ENCODE data around the gene DTNBP1.

The DTNBP1 gene

GRCh38 chr6:15598273-15598798, 64.5 kb downstream of the DTNBP1 start:
- Histone ChIP-seq H3K4me2 (ENCODE audit: low read length) (no peak overlapping the region), H3K79me2 (ENCODE audit: control insufficient read depth, insufficient read depth, low read length) (no peaks in the 10 kb centered on the region), H2BK120ac (ENCODE audit: low read depth, low read length) (no peak overlapping the region), H3K4ac (ENCODE audit: low read depth, low read length) (no peak overlapping the region), H3K56ac (ENCODE audit: low read length) (no peak overlapping the region), H3K4me3 (ENCODE audit: low read length) (no peak overlapping the region), H3K79me1 (ENCODE audit: low read length) (no peaks in the 10 kb centered on the region), H2BK5ac (ENCODE audit: low read length) (no peak overlapping the region), H4K5ac (ENCODE audit: low read length) (no peak overlapping the region), H3K23ac (ENCODE audit: low read length) (no peak overlapping the region), H4K8ac (ENCODE audit: low read depth, low read length) (no peak overlapping the region), H3K9ac (ENCODE audit: low read length) (no peak overlapping the region), H3K36me3 (ENCODE audit: control insufficient read depth, insufficient read depth, low read length) (no peaks in the 10 kb centered on the region), H2AK5ac (ENCODE audit: low read length) (no peak overlapping the region), H3K27ac (ENCODE audit: low read depth, low read length) (no peak overlapping the region), H3K18ac (ENCODE audit: low read length) (no peak overlapping the region), H3K4me1 (ENCODE audit: control insufficient read depth, low read depth, low read length) (no peaks in the 10 kb centered on the region), H2BK15ac (replicated peaks; ENCODE audit: low read depth) (no peak overlapping the region), H3K27me3 (ENCODE audit: insufficient read depth, low read length, poor library complexity) (no peaks in the 10 kb centered on the region)
- no peak for DNase-seq
- no CpG with 5 or more reads among the region's 1 CpG for WGBS (ENCODE audit: extremely low coverage, insufficient coverage, low lambda C conversion rate)

- no peak overlapping the region for H3K4ac ChIP-seq (ENCODE audit: low read depth, low read length)
- no peak overlapping the region for H3K23ac ChIP-seq (ENCODE audit: low read length)
- H4K5ac ChIP-seq (ENCODE audit: low read length): no peak overlapping the region
- H3K4me1 ChIP-seq (ENCODE audit: control insufficient read depth, low read depth, low read length): no peaks in the 10 kb centered on the region
- H3K79me2 ChIP-seq (ENCODE audit: control insufficient read depth, insufficient read depth, low read length): no peaks in the 10 kb centered on the region
- no peak overlapping the region for H2AK5ac ChIP-seq (ENCODE audit: low read length)
- H3K56ac ChIP-seq (ENCODE audit: low read length): no peak overlapping the region
- no peak overlapping the region for H3K18ac ChIP-seq (ENCODE audit: low read length)
- no peak overlapping the region for H2BK15ac ChIP-seq (replicated peaks; ENCODE audit: low read depth)
- peak; percentile 11 for DNase-seq
- no peak overlapping the region for H3K4me3 ChIP-seq (ENCODE audit: low read length)
- no peaks in the 10 kb centered on the region for H3K79me1 ChIP-seq (ENCODE audit: low read length)
- H3K27ac ChIP-seq (ENCODE audit: low read depth, low read length): no peak overlapping the region
- H4K8ac ChIP-seq (ENCODE audit: low read depth, low read length): no peak overlapping the region
- H3K9ac ChIP-seq (ENCODE audit: low read length): no peak overlapping the region
- H3K27me3 ChIP-seq (ENCODE audit: insufficient read depth, low read length, poor library complexity): no peaks in the 10 kb centered on the region
- H2BK5ac ChIP-seq (ENCODE audit: low read length): no peak overlapping the region
- no CpG with 5 or more reads among the region's 9 CpGs for WGBS (ENCODE audit: extremely low coverage, insufficient coverage, low lambda C conversion rate)
- no peak overlapping the region for H2BK120ac ChIP-seq (ENCODE audit: low read depth, low read length)
- no peak overlapping the region for H3K4me2 ChIP-seq (ENCODE audit: low read length)
- no peaks in the 10 kb centered on the region for H3K36me3 ChIP-seq (ENCODE audit: control insufficient read depth, insufficient read depth, low read length)
Measured at GRCh38 chr6:15596186-15596896, 66.5 kb downstream of the DTNBP1 start.

DNA sequence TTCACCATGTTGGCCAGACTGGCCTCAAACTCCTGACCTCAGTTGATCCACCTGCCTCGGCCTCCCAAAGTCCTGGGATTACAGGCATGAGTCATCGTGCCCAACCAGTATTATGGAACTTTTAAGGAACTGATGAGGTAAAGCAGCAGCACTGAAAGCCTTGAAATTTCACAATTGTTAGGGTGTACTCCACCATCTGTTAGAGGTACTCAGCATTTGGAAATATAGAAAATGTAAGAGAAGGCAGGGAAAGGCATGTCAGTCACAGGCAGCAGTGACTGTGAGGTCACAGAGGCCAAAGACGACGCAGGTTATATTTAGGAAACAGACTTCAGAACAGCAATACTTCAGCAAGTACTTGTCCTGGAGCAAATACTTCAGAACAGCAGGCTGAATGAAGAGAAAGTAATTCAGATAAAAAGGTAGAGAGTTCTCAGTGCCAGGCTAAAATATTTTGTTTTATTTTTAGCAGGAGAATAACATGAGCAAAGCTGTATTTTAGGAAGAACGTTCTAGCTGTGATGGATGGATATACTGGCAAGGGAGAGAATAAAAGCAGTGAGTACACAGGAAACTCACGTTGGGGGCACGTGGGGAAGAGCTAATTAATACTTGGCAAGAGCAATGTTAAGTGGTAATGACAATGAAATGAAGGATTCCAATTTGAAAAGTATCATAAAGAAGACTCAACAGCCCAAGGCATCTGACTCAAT, 67.2 kb downstream of the DTNBP1 start:
- Histone ChIP-seq H3K4me1 (ENCODE audit: control insufficient read depth, low read depth, low read length) (no peaks in the 10 kb centered on the region), H3K23ac (ENCODE audit: low read length) (no peak overlapping the region), H3K9ac (ENCODE audit: low read length) (no peak overlapping the region), H3K4me2 (ENCODE audit: low read length) (no peak overlapping the region), H3K4me3 (ENCODE audit: low read length) (no peak overlapping the region), H3K79me2 (ENCODE audit: control insufficient read depth, insufficient read depth, low read length) (no peaks in the 10 kb centered on the region), H4K5ac (ENCODE audit: low read length) (no peak overlapping the region), H3K79me1 (ENCODE audit: low read length) (no peaks in the 10 kb centered on the region), H4K8ac (ENCODE audit: low read depth, low read length) (no peak overlapping the region), H3K36me3 (ENCODE audit: control insufficient read depth, insufficient read depth, low read length) (no peaks in the 10 kb centered on the region), H3K4ac (ENCODE audit: low read depth, low read length) (no peak overlapping the region), H2BK120ac (ENCODE audit: low read depth, low read length) (no peak overlapping the region), H3K56ac (ENCODE audit: low read length) (no peak overlapping the region), H2BK5ac (ENCODE audit: low read length) (no peak overlapping the region), H3K27me3 (ENCODE audit: insufficient read depth, low read length, poor library complexity) (no peaks in the 10 kb centered on the region), H3K27ac (ENCODE audit: low read depth, low read length) (no peak overlapping the region), H2AK5ac (ENCODE audit: low read length) (no peak overlapping the region), H3K18ac (ENCODE audit: low read length) (no peak overlapping the region), H2BK15ac (replicated peaks; ENCODE audit: low read depth) (no peak overlapping the region)
- DNase-seq: no peak
- WGBS (ENCODE audit: extremely low coverage, insufficient coverage, low lambda C conversion rate): no CpG with 5 or more reads among the region's 7 CpGs

DNA sequence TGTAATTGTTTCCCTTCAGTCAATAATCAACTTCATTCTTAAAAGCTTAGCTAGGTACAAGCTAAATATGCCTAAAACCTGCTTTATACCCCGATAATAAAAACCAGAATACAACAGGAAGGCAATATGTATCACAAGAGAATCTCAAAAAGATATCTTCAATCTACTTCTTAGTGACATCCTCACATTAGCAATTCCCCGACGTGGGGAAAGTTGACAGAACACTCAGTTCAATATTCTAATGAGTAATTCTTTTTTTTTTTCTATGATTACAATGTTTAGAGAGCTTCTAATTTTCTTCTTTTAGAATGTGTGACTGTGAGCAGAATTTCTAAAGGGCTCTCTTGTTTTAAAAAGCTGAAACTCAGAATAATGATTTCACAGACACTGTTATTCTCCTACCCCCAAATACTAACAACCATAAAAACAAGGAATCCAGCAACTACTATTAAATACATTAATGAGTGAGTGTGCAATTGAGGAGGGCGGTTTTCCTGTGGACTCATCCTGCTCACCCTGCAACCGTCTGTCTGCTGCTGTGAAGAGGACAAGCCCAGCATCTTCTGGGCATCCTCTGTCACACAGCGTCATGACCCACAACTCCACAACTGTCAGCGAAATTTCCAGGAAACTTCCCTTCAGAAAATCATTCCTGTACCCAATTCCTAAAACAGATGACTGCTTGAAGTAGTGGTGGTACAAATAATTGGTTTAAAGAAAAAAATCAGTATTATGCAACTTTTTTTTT, 68.1 kb downstream of the DTNBP1 start:
- Histone ChIP-seq H4K8ac (ENCODE audit: low read depth, low read length) (no peak overlapping the region), H3K27me3 (ENCODE audit: insufficient read depth, low read length, poor library complexity) (no peaks in the 10 kb centered on the region), H3K9ac (ENCODE audit: low read length) (no peak overlapping the region), H3K4me2 (ENCODE audit: low read length) (no peak overlapping the region), H2BK120ac (ENCODE audit: low read depth, low read length) (no peak overlapping the region), H2AK5ac (ENCODE audit: low read length) (no peak overlapping the region), H3K18ac (ENCODE audit: low read length) (no peak overlapping the region), H3K56ac (ENCODE audit: low read length) (no peak overlapping the region), H2BK15ac (replicated peaks; ENCODE audit: low read depth) (no peak overlapping the region), H3K79me2 (ENCODE audit: control insufficient read depth, insufficient read depth, low read length) (no peaks in the 10 kb centered on the region), H3K4me3 (ENCODE audit: low read length) (no peak overlapping the region), H3K27ac (ENCODE audit: low read depth, low read length) (no peak overlapping the region), H2BK5ac (ENCODE audit: low read length) (no peak overlapping the region), H3K23ac (ENCODE audit: low read length) (no peak overlapping the region), H3K4me1 (ENCODE audit: control insufficient read depth, low read depth, low read length) (no peaks in the 10 kb centered on the region), H4K5ac (ENCODE audit: low read length) (no peak overlapping the region), H3K36me3 (ENCODE audit: control insufficient read depth, insufficient read depth, low read length) (no peaks in the 10 kb centered on the region), H3K4ac (ENCODE audit: low read depth, low read length) (no peak overlapping the region), H3K79me1 (ENCODE audit: low read length) (no peaks in the 10 kb centered on the region)
- DNase-seq: no peak
- WGBS (ENCODE audit: extremely low coverage, insufficient coverage, low lambda C conversion rate): no CpG with 5 or more reads among the region's 7 CpGs

GRCh38 chr6:15593798-15594197, 69.0 kb downstream of the DTNBP1 start:
- H3K4ac ChIP-seq (ENCODE audit: low read depth, low read length): no peak overlapping the region
- no peaks in the 10 kb centered on the region for H3K79me1 ChIP-seq (ENCODE audit: low read length)
- no peak overlapping the region for H4K8ac ChIP-seq (ENCODE audit: low read depth, low read length)
- no peaks in the 10 kb centered on the region for H3K27me3 ChIP-seq (ENCODE audit: insufficient read depth, low read length, poor library complexity)
- H3K4me2 ChIP-seq (ENCODE audit: low read length): no peak overlapping the region
- no peak overlapping the region for H3K18ac ChIP-seq (ENCODE audit: low read length)
- no peak overlapping the region for H3K4me3 ChIP-seq (ENCODE audit: low read length)
- no peaks in the 10 kb centered on the region for H3K36me3 ChIP-seq (ENCODE audit: control insufficient read depth, insufficient read depth, low read length)
- H3K79me2 ChIP-seq (ENCODE audit: control insufficient read depth, insufficient read depth, low read length): no peaks in the 10 kb centered on the region
- no peak for DNase-seq
- H4K5ac ChIP-seq (ENCODE audit: low read length): no peak overlapping the region
- H3K9ac ChIP-seq (ENCODE audit: low read length): no peak overlapping the region
- H2BK120ac ChIP-seq (ENCODE audit: low read depth, low read length): no peak overlapping the region
- 100% methylated on average over 1 of the region's 2 CpGs for WGBS (ENCODE audit: extremely low coverage, insufficient coverage, low lambda C conversion rate)
- no peak overlapping the region for H3K56ac ChIP-seq (ENCODE audit: low read length)
- H2BK15ac ChIP-seq (replicated peaks; ENCODE audit: low read depth): no peak overlapping the region
- H3K4me1 ChIP-seq (ENCODE audit: control insufficient read depth, low read depth, low read length): no peaks in the 10 kb centered on the region
- no peak overlapping the region for H3K27ac ChIP-seq (ENCODE audit: low read depth, low read length)
- no peak overlapping the region for H2BK5ac ChIP-seq (ENCODE audit: low read length)
- H2AK5ac ChIP-seq (ENCODE audit: low read length): no peak overlapping the region
- H3K23ac ChIP-seq (ENCODE audit: low read length): no peak overlapping the region

Data from mesendoderm (in vitro differentiated cells).